COLO829 (cell line): ENCODE measurements around the gene FOXS1.

Experiments used
- DNase-seq: peaks from one replicate; pipeline ENCODE4 v3.0.0; 2012; ENCODE audit warnings: low spot score

The FOXS1 gene

DNA sequence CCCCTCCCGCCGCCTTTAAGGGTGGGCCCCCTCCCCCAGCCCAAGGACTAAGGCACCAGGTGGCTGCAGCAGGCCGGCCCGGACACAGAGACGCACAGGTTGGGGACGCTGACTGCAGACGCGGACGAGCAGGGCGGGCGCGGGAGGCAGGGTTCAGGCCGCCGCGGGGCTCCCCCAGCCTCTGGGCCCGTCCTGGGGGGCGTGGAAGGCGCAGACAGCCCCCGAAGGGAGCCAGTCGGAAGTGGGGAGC, 15.7 kb upstream of the FOXS1 start:
- no peak for DNase-seq

DNA sequence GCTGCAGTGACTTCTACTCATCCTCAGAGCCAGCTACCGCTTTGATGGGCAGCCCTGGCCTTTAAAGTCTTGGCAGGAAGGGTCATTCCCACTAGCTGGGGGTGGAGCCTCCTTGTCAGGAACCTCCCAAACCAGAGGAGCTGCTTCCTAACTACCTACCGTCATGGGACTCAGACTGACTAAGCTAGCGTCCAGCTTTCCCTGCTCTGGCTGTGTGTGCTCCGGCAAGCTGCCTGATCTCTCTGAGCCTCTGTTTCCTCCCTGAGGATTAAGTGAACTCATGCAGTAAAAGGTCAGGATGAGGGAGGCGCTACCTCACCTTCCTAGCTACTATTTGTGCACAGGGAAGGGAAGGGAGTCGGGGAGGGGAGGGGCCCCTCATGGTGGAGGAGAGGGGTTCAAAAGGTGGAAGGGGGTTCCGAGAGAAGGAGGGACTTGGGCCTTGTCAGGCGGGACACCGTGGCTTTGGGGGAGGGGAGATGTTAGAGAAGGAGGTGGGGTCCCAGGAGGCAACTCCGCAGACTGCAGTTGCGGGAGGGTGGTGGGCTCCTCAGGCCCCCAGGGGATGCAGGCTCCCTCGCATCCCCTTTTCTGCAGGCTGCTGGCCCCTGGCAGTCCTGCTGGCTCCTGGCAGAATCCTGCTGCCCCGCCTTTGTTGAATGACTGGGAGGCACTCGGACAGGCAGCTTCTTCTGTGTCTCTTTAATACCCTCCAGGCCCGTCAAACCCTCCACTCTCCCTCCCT, 15.2 kb upstream of the FOXS1 start:
- DNase-seq: peak; percentile 81

DNA sequence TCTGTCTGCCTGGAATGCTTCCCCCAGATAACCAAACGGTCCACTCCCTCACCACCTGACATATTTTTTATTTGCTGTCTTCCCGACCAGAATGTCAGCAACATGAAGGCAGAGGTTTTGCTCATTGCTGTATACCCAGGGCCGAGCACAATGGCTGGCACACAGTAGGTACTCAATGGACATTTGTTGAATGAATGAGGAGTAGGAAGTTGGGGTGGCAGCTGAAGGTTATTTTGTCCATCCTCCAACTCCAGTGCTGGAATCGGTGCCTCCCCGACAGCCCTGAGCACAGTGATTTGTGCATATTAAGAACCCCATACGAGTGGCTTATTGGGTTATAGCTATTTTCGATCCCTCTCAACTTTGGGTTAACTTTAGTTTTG, 14.6 kb upstream of the FOXS1 start:
- DNase-seq: no peak

DNA sequence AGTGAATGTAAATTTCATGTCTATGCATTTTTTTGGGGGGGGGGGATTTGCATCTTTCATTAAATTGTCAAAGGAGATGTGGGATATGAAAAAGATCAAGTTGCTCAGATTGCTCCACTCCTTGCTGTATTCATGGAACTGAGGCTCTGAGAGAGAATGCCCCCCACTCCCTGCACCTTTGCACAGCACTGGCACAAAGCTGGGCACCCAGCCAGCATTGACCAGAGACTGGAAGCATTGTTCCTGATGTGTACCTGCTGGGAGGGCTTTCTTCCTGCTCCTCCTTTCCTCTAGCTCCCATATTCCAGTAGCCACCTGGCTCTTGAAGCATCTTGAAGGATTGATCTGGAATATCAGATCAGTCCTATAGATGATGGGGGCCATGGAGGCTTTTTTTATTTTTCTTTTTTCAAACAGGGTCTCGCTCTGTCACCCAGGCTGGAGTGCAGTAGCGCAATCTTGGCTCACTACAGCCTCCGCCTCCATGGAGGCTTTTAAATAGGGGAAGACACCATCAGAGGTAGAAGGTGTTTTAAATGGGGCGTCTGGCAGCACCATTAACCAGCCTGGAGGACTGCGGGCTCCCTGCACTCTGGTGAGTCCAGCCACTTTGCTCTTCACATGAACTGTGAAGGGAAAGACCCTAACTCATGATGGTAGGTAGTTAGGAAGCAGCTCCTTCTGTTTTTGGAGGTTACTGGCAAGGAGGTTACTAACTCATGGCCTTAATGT, 14.0 kb upstream of the FOXS1 start:
- no peak for DNase-seq

DNA sequence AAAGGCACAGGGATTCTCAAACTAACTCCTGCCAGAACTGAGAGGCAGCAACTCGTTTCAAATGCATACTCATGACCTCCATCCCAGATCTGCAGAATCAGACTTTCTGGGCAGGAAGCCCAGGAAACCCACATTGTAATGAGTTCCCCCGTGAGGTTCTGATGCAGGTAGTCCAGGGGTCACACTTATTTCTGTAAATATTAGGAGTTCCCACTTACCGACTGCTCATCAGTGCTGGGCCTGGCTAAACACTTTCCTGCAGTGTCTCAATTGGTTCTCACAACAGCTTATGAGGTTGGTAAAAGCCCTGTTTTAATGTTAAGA, 13.3 kb upstream of the FOXS1 start:
- DNase-seq: no peak

DNA sequence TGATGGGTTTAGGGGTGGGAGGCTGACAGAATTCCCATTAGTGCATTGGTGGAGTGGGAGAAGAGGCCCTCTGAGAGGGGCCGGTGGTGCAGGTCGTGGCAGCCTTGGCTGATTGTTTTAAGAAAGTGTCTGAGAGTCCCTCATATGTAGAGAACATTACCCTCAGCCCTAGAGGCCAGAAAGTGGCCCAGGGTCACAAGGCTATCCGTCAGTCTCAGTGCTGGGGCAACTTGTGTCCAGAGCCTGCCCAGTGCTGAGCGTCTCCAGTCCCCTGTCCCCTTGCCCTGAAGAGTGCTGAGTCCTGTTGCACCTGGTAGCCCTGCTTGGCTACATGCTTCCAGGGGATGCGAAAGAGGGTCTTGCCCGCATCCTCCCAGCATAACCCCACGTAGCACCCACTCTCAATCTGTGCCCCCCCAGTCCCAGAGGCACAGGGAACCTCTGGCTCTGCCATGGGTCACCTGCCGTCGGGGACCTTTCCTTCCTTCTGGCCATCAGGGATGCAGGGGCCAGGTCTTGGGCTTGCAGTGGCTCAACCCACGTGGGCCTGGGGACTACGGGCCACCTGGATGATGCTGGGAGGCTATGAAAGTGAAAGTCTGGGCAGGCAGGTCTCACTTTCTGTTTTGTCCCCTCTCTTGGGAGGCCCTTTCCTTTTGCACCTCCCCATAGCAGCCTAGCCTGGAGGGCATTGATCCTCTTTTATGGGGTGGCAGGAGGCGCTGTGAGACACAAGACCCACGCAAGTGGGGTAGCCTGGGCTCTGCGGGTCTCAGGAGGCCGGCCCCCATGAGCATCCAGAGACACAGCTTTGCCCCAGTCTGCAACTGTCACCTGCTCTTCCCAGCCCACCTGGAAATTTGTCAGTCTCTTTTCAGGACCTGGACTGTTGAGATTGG, 12.7 kb upstream of the FOXS1 start:
- no peak for DNase-seq

DNA sequence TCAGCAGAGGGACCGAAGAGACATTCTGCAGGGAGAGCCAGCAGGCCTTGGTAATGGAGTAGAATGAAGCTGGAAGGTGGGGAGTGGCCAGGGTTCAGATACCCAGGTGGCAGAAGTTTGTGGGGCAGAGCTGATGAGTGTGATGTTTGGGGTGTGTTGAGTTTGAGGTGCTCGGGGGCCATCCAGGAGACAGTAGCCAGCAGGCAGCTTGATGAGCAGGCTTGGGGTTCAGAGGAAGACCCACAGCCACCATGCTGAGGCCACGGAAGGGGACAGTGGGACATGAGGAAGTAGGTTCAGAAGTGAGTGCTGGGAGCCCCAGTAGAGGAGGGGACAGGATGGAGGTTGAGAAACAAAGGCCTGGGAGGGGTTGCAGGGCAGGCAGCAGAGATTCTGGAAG, 11.1 kb upstream of the FOXS1 start:
- no peak for DNase-seq

DNA sequence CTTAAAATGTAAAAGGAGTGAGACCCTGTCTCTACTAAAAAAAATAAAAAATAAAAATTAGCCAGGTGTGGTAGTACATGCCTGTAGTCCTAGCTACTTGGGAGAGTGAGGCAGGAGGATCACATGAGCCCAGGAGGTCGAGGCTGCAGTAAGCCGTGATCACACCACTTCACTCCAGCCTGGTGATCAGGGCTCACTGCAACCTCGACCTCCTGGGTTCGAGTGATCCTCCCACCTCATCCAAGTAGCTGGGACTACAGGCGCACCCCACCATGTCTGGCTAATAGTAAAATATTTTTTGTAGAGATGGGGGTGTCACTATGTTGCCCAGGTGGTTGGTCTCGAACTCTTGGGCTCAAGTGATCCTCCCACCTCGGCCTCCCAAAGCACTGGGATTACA, 8.1 kb upstream of the FOXS1 start:
- DNase-seq: no peak

DNA sequence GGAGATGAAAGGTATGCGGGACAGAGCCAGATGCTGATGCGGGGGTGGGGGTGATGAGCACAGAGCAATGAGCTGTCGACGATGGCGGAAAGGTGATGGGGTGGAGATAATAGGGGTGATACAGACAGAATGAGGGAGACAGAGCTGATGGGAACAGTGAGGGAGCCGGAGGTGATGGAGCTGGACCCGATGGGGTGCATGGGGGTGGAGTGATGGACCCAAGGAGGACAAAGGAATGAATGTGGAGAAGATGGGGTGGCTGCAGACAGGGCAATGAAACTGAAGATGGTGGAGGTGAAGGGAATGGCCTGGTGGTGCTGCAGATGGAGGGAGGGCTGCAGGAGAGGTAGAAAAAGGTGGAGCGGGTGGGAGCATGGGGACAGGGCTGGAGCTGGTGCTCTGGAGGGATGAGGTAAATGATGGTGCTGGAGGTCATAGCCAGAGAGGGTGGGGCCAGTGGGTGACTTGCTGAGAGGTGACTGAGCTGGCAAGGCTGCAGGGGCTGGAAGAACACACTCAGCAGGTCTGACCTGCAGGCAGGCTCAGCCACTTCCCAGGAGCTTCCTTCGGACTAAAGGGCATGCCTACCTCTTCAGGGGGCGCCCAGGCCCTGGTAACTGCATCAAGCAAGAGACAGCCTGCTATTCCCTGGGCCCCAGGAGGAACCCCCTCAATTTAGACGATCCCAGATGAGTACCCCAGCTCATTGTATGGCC, 6.0 kb upstream of the FOXS1 start:
- no peak for DNase-seq

DNA sequence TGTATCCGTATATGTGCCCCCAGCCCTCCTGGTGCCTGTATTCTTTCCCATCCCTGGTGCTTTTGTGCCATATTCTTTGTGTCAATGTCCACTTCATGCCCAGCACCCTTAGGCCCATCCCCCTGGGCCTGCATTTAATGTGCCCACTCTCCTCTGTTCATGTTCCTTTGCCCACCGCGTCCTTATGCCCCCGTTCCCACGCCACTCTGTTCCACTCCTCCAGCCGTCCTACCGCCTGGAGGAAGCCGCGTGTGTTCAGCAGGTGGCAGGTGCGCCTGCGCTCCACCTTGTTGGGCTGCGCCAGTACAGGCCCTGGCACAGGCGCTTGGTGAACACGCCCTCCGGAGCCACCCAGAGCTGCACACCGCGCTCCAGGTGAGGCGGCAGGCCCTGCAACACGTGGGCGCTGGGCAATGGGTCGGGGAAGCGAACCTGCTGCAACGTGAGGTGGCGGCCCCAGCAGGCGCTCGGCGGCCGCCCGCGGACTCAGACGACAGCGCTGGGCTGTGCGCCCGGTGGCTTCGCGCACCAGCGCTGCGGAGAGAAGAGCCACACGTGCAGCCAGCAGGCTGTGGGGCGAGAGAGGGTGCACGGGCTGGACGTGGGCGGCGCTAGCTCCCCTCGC, 4.0 kb upstream of the FOXS1 start:
- no peak for DNase-seq

DNA sequence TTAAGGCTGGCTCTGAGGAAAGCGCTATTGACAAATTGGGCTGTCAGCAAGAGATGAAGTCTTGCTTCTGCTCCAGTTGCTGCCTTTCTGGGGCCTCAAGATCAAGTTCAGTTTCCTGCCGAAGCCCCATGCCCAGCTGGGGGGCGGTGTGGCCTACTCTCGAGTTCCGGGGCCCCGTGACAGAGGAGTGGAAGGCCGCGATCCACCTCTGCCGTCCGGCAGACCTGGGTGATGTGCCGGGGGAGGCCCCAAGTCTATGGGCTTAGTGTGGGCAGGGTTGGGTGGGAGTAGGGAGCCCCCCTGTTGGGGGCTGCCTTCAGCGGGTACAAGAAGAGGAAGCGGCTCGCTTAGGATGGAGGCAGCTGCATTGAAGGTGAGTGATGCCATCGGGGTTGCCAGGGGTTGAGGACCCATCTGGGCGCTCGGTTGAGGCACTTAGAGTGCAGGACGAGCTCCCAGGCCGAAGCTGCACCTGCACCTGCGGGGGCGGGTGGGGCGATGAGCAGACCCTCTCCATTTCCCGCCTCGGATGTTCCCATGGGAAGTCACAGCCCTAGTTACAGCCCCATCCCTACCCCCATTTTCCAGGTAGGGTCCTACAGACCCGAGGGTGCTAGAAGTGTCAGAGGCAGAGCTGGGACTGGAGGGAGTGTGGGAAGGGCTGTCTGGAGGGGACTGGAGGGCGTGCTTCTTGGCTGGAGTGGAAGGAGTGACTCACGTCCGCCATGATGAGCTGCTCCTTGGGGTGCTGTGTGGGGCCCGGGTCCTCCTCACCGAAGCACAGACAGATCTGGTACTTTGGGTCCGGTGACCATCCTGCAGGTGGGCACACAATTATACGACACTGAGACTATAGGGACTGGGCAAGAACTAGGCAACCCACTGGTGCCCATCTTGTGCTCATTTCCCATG, 2.9 kb upstream of the FOXS1 start:
- no peak for DNase-seq

DNA sequence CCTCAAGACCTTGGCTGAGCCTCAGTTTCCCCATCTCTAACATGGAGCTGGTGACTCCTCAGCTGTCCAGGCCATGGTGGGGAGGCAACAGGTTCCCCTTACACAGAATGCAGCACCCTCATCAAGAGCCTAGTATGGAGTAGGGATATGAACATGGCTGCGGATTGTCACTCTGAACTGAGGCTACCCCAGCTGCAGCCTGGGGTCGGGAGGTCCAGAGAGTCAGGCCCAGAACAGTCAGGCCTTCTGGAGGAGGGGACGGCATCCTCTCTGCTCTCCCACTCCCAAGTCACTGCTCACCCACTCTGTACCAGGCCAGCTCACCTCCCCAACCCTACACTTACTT, 1.4 kb upstream of the FOXS1 start:
- no peak for DNase-seq

DNA sequence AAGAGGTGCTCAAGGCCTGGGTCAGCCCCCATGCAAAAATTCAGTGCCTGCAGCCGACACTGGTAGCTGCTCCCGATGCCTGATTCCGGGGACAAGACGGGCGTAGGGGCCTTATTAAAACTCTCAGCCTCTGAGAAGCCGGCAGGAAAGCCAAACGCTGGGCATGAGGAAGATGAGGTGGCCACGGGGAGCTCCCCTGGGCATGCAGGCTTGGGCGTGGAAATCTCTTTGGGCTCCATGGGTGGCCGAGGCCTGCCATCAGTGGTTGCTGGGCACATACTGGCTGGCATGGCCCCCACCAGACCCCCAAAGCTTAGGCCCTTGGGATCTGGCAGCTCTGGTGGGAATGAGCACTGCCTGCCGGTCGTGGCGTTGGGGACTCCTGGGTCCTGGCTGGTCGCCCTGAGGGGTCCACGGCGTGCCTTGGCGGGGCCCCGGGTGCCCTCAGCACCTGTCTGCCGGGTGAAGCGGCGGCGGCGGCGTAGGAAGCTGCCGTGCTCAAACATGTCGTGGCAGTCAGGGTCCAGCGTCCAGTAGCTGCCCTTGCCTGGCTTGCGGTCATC, 586 bp downstream of the FOXS1 start:
- no peak for DNase-seq

DNA sequence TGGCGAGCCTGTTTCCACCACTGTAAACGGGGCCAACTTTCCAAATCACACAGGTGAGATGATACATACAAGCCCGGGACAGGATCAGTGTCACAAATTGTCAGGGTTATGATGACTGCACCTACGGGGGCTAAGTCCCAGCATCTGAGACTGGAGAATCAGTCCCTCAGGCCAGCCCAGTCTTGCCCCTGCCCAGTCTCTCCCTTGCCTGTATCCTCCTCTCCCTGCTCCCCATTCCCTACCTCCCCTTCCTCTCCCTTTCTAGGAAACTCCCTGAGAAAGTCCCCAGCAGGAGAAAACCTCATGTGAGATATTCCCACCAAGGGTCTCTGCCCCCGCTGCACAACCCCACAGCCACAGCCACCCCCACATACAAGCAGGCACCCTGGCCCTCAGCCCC, 1.5 kb downstream of the FOXS1 start:
- DNase-seq: no peak

DNA sequence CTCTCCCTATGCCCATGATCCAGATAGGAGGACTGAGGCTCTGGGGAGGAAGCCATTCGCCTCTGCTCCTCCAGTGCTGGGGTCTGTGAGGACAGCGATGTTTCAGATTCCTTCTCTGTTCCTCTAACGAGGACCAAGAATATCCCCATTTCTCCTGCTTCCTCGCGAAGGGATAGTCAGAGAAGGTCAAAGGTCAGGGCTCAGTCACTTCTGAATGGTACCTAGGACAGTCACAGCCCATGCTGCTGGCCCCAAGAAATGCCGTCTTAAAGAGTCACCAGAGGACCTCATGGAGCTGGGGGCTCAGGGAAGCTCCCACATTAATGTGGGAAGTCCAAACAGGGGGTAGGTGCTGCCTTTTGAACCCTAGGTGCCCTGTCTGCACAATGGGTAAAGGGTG, 2.1 kb downstream of the FOXS1 start:
- DNase-seq: no peak

DNA sequence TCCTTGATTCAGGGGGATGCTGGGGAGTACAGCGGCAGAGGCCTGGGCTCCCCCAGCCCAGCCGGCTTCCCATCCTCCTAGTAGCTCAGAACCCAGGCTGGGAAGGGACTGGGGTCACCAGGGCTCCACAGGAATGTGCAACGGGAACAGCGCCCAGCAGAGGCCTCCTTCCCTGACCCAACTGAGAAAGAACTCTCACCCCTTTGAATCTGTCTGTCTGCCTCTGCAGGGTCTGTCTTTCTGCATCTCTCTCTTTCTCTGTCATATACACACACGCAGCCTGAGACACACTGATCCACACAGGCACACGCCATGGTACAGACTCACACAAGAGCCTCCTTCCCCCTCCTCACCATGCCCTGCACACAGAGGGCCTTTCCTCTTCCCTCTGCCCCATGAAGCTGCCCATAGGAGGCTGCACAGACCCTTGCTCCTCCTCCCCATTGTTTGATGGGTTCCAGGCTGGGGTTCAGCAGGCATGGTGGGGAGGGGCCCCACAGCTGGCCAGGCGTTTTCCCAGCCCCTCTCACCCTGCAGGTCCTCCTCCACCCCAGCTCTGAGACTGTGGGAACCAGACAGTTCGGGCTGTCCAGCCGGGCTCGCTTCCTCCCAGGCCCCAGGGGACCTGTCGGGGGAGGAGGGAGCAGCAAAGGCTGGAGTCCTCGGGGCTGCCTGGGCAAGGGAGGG, 2.8 kb downstream of the FOXS1 start:
- DNase-seq: no peak

DNA sequence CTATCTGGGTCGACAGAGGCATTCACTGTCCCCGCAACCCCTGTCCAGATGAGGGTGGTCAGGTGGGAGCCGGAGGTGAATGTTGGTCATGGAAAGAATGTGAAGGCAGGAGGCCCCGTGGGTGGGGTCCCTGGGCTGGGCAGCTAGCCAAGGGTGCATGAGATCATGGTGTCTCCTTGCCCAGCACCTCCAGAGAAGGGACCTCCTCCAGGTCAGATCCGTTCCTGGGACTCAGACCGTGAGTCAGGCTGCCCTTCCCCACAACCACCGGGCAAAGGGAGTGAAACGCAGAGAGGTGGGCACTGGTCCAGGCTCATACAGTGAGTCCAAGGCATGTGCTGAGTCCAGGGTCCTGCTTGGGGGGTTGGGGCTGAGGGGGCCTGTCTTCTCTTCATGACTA, 3.5 kb downstream of the FOXS1 start:
- no peak for DNase-seq

DNA sequence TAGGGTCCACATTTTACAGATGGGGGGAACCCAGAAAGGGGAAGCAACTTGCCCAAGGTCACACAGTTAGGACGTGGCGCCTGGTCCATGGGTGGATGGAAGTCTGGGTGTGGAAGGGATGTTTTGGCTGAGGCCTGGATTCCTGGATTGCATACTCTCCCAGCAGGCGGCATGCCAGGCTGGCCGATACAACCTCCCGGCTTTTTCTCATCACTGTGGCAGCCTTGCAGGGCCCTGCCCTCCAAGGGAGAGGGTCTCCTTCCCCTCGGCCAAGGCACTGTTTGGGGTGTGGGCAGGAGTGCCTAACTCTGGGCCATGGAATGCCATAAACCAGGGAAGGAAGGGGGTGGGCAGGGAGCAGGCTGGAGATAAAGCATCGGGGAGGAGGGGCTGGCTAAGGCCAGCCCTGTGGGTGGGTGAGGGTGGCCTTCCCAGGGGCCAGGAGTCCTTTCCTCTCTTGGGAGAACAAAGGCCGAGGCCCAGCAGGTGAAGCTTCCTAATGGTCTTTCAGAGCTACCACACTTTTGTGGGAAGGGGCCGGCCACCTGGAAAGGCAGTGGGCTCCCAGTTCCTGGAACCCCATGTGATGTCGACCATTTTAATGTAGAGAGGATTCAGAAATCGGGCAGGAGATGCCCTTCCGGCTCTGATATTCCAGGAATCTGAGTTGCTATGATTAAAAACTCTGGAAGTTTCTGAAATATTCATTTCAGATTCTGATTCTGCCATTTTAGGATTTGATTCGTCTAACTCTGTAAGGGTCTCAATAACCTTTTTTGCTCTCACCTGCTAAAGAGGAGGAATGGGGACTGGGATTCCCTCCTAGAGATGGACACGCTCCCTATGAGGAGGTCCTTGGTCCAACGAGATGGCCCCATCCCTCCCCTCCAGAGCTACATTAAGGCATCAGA, 4.2 kb downstream of the FOXS1 start:
- no peak for DNase-seq

DNA sequence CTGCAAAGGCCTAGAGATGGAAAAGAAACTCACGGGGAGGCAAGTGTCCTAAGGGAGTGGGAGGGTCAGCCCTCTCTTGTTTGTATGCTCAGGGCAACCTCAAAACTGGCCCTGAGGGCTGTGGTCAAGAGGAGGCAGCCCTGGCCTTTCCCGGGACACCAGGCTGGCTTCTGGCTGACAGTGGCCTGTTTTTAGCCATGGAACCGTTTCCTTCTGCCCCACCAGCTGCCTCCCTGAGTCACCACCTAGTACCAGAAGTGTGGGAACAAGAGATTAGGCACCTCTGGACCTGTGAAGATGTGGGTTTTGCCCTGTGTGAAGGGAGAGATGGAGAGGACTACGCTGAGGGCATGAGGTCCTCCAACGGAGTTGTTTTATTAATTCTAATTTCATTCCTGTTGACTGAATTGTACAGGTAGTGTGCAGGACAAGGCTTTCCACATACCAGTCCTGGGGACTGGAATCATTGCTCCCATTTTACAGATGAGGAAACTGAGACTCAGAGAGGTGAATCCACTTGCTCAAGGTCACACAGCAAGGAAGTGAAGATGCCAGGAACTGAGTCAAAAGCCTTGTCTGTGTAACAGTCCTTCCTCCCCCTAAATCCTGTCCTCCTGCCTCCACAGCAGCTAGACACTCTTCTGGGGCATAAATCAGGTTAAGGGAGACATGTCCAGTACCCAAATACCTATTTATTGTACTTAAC, 5.5 kb downstream of the FOXS1 start:
- no peak for DNase-seq
